Inflammatory macrophage treated with lipopolysaccharide for 4 hours (primary cell): ENCODE results near the gene UMPS.
"Not testable (repeated sequence)": the region's sequence is repeated elsewhere in the genome, so short reads cannot be mapped to it uniquely, and the experiment has no call there.

ENCODE experiments used
- DNase-seq: peaks from one replicate; pipeline ENCODE4 v3.0.0-alpha.2; 2020

The UMPS gene

DNA sequence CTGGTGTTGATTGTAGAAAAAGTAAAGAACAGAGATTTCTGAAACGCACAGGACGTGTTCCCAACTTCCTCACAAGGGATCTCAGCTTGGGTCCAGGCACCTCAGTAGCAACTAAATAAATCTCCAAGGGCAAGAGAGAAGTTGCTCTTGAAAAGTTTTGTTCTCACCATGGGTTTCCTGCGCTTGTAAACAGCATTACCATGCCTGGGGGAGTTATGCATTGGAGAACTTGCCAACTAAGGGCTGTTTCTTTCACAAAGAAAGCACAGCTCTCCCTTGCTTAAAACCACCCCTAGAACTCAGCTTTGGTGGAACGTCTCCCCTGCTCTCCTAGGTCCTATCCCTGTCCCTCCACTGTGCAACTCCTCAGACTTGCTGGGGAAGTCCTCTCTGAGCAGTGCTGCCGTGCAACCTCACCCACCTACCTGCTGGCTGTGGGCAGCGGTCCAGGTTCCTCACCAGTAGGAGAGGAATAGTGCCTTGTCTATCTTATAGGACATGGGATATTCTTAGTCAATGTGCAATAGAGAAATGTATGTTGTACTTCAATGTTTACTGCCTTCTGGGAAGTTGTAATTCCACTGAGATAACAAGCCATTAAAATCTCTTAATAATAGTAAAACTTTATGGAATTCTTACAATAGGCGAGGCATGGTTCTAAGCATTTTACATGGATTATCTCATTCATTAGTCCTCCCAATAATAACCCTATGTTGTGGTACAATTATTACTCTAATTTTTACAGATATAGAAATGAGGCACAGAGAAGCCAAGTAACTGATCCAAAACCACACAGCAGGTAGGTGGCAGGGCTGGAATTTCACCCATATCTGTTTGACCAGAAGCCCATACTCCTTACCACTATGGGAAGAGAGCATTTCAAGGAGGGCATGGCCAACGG is 51.5 kb downstream of the UMPS start:
- DNase-seq: no peak

DNA sequence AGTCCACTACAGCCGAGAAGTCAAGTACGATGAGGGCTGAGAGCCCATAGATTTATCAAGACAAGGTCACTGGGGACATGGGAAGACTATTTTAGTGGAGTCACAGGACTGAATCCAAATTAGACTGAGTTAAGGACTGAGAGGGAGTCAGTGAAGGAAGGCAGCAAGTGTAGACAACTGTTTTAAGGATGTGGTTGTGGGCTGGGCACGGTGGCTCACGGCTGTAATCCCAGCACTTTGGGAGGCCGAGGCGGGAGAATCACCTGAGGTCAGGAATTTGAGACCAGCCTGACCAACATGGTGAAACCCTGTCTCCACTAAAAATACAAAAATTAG is 52.1 kb downstream of the UMPS start:
- not testable (repeated sequence) for DNase-seq

DNA sequence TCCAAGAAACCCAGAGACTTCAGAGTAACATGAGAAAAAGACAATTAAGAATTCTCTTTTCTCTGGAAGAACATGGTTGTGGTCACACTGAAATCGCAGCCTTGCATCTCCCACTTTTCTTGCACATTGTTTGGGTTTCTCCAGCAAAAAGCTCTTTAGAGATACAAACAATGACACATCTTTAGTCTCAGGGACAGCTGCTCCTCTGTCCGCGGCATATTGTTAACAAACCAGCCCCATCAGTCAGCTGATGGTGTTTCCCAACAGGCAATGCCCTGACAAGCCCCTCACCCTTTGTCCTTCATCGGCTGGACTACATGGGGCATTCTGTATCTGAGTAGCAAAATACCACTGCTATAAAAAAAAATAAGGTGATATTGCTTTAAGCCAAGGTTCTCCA is 53.4 kb downstream of the UMPS start:
- DNase-seq: no peak

DNA sequence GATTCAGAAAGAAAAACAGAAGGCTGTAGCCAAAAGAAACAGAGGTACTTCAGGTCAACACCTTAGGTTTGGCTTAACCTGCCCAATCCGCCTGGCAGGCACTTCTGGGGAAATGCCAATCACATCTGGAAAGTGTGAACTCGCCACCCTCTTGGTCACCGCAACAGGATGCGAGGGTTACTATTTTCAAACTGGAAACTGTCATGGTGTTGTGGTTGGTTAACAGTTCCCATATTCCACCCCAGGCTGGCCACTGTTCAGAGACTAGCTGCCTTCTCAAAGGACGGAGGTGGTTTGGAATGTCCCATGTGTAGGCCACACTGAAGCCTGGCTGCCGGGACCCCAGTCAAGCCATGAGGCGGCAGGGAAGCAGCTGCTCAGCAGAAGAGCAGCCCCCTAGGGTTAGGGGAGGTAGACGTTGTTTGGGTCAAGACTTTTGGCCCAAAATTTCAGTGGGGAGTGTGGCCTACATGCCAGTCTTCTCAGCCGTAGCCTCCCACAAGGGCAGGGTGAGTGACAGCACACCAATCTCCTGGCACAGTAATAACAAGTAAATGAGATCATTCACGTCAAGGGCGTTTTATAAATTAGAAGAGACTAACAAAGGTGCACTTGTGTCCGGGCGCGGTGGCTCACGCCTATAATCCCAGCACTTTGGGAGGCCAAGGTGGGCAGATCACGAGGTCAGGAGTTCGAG is 54.6 kb downstream of the UMPS start:
- DNase-seq: no peak

DNA sequence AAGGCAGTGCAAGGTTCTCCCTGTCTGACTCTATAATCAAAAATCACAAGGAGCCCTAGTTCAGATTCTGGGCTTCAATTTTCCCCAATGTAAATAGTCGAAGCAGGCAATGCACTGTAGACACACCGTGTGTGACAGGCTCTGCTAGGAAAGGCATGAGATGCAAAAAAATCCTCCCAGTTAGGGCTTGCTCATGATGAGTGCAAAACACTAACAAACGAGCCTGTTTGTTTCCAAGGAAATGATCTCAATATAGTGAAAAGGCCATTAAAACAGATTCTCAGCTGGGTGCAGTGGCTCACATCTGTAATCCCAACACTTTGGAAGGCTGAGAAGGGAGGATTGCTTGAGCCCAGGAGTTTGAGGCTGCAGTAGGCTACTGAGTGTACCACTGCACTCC is 55.7 kb downstream of the UMPS start:
- DNase-seq: no peak

DNA sequence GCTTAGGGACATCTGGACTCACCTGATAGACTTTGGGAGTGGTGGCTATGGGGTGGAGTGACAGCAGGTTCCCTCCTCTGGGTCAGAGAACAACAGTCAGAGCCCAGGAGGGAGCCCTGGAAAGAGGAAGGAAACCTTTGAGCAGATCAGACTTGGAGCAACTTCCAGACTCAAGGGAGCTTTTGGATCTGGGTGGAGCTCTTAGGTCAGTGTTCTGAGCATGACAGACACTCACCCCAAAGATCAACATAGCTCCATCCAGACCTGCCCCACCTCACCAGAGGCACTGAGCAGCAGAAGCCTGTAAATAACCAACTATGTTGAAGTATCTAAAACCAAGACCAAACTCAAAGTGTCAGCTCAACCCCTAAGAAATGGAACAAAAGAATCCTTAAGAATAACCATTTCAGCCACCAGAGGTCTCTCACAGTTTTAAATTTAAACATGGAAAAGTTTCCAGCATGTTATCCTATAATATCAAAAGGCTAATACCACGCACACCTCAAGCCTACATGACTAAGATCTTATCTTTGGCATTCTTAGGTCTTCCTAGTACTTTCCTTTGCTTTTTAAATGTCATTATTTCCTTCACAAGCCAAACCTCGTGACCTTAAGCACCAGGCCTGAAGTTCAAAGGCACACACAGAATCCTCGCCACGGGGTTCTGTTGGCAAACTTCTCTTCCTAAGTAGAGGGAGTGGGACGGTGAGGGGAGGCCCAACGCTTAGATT is 56.4 kb downstream of the UMPS start:
- peak; percentile 16 for DNase-seq

DNA sequence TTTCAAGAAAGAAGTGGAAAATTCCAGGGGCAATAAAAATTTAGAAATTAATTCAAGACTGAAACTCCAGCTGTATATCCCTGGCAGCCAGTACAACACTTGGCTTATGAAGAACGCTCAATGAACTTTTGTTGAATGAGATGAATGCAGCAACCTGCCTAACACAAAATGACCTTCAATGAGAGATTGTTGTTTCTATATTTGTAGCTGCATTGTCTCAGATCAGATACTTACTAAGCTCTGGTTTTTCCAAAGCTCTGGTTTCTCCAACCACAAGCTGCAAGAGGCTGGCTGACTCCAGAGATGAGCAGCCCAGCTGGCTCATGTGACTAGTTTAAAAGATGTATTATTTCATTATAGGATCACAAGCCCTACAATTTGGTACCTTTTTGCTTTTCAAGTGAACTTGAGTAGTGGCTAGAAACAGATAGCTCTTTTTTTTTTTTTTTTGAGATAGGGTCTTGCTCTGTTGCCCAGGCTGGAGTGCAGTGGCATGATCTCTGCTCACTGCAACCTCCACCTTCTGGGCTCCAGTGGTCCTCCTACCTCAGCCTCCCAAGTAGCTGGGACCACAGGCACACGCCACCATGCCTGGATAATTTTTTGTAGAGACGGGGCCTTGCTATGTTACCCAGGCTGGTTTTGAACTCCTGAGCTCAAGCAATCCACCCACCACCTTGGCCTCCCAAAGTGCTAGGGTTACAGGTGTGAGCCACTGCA is 57.4 kb downstream of the UMPS start:
- DNase-seq: no peak

DNA sequence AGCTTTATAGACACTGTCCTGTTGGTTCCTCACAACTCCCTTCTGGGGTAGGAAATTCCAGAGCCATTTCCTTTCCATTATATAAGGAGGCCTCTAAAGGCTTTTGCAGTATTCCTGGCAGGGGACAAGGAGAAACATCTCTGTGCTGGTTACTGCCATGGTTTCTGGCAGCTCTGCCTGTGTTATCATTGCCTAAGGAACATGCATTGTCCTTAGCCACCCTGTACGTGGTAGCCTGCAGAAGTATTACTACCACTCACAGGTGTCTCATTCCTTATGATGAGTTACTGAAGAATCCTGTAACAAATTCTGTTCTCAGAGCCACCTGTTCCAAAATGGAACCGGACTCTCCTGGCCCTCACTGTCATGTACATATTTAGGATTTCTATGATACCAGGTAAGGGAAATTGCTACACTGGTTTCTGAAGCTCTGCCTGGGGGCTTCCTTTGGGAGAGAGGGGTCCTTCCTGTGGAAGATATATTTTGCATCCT is 58.0 kb downstream of the UMPS start:
- DNase-seq: no peak

DNA sequence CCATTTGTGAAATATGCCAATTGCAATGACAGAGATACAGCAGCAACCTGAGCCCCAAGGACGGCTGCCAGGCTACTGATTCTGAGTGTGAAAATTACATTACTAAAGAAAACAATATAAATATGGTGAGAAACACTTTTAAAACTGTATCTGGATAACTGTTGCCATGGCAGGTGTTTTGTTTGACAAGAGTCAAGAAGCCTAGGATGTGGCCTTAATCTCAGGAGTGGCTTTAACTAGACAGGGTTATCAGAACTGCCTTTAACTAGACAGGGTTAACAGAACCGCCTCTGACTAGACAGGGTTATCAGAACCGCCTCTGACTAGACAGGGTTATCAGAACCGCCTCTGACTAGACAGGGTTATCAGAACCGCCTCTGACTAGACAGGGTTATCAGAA is 58.9 kb downstream of the UMPS start:
- not testable (repeated sequence) for DNase-seq

DNA sequence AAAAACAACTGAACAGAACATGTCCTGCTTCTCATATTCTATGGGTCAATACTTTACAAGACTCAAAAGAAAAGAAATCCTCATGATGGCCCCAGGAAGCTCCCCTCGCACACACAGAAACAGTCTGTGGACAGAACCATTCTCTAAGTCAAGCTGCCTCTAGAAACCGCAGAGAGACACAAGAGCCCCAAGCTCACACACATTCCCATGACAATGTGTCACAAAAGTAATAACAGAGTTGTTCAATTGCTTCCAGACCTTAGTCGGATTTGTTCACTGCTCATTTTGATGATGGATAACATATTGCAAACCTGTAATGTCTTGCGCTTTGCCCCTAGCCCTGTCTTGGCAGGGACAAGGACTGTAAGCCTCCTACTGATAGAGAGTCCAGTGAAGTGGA is 60.9 kb downstream of the UMPS start:
- no peak for DNase-seq

DNA sequence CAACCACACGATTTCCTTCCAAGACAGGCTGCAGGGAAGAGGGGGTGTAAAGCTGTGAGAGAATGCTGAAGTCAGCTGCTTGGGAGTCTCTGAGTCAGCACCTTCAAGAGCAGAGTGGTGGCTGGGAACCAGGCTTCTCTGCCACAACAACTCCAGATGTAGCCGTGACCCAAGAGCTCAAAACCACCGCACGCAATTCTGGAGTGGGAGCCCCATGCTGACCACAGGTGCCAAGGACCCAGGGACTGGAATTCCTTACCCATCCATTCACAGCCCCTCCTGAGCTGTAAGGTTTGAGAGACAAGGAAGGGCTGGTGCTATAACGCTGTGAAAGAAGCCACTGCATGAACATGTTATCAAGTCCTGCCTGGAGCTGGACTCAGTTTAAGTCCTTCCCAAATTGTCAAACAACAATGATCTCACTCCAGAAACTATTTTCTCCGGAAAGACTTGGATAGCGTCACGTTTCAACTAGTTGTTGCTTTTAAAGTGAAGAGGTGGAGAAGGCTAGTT is 61.4 kb downstream of the UMPS start:
- peak; percentile 11 for DNase-seq

DNA sequence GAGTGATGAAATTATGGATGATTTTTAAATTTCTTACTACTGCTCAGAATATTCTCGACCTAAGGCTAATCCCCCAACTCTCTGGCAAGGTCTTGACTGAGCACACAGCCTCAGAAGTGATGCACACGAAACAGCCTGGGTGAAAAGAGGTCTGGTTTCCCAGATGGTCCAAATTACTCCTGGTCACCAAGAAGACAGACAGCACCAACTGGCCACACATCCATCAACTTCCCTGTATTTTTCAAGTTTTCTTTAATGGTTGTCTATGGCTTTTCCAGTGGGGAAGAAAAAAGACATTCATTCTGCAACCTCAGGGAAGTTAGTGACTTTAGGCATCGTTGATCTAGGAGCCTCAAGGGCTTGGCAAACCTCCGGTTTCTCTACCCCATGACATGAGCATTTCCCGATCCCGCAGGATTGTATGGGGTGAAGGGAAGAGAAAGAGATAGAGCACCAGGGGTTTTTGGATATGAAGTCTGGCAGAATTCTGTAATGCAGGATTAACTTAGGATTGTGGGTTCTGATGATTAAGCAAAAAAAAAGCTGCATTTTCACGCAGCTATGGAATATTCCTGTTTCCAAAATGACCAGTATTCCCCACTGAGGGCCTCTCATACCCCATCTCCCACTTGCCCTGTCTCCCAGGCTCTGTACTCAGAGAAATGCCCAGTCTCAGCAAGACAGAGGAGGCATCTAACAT is 62.2 kb downstream of the UMPS start:
- DNase-seq: no peak

DNA sequence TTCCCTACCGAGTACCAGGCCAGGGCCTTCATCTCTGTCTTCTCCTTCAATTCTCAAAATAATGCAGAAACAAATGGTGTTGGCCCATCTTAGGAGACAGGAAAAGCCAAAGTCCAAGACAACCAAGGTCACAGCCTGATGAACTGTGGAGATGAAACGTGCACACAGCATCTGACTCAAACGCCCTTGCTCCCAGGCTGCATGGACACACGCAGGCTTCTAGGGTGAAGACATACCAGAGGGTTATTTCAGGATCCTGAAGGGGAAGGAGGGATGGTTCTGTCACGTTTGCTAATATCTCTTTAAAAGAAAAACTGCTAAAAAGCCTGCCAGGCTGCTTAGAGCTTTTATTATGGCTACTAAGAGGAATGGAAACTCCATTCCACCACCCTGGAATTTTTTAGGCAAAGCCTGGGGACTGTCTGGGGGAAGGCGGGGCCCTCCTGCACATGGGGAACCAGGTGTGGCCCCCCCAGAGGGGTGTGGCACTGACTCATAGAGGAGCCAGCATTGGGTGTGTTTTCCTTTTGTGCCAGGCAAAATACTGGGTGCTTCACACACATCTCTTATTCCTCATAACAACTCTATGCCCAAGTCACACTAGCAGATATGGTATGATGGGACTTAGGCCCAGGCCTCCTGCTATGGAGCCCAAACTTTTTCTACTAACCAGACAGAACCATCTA is 62.9 kb downstream of the UMPS start:
- DNase-seq: peak; percentile 11

DNA sequence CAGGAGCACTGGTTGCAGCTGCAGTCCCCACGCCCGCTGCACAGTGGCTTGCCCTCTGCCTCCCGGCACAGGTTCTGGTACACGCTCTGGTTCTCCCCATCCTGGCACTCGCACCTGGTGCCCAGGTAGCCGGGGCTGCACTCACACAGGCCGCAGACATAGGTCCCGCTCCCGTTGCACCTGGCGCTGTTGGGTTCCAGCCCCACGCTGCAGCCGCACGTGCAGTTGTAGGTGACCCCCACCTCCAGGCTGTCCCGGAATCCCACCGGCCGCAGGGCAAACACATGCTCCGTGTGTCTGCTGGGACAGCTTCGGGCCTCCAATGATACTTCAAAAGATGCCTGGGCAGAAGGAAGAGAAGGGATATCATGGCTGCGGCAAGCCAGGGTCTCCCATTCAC is 66.2 kb downstream of the UMPS start:
- DNase-seq: no peak

DNA sequence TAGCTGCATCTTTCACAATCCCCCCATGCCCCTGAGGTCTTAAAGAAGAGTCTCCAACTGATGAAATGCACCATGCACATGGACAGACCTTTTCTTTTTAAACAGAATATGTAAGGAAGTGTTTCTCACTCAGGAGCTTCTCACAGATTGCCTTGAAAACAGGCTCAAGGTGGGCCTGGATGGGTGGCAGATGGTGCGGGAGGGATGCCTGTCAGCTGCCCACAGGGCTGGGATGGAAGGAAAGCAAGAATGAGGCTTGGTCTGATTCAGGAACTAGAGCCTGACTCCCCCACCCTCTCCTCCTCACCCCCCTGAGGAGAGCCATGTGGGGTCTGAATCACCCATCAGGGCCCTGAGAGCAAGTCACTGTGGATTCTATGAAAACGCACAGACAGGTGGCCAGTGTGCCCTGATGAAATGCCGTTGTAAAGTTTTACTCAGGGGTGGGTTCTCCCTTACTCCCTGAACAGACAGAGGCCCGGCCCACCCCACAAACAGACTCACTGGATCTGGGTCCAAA is 67.2 kb downstream of the UMPS start:
- no peak for DNase-seq
